Fibroblast of gingiva (primary cell): Measurements from ENCODE around the gene ASTL.
"Not testable (repeated sequence)": the region's sequence is repeated elsewhere in the genome, so short reads cannot be mapped to it uniquely, and the experiment has no call there.

Experiments used
- DNase-seq: peaks from one replicate; pipeline ENCODE4 v3.0.0-alpha.2; 2011; ENCODE audit warnings: low read depth

The ASTL gene

GRCh38 chr2:96098900-96099590 is 39.3 kb downstream of the ASTL start:
- no peak for DNase-seq

- no peak for DNase-seq
Measured at GRCh38 chr2:96097951-96098823, 40.1 kb downstream of the ASTL start.

- DNase-seq: no peak
Measured at GRCh38 chr2:96097441-96097840, 40.9 kb downstream of the ASTL start.

GRCh38 chr2:96095116-96095636 is 43.1 kb downstream of the ASTL start:
- no peak for DNase-seq

- no peak for DNase-seq
Measured at GRCh38 chr2:96093528-96093927, 44.8 kb downstream of the ASTL start.

GRCh38 chr2:96092951-96093350 is 45.4 kb downstream of the ASTL start:
- DNase-seq: no peak

- DNase-seq: no peak
Measured at GRCh38 chr2:96092573-96092877, 45.8 kb downstream of the ASTL start.

GRCh38 chr2:96091711-96092572 is 46.4 kb downstream of the ASTL start:
- no peak for DNase-seq

- no peak for DNase-seq
Measured at GRCh38 chr2:96091141-96091710, 47.1 kb downstream of the ASTL start.

- no peak for DNase-seq
Measured at GRCh38 chr2:96090196-96090926, 47.9 kb downstream of the ASTL start.

- no peak for DNase-seq
Measured at GRCh38 chr2:96089356-96090195, 48.7 kb downstream of the ASTL start.

- DNase-seq: no peak
Measured at GRCh38 chr2:96088340-96089335, 49.7 kb downstream of the ASTL start.

GRCh38 chr2:96087130-96087529 is 51.2 kb downstream of the ASTL start:
- DNase-seq: no peak

- DNase-seq: no peak
Measured at GRCh38 chr2:96085541-96086355, 52.6 kb downstream of the ASTL start.

GRCh38 chr2:96084858-96085518 is 53.3 kb downstream of the ASTL start:
- not testable (repeated sequence) for DNase-seq

- DNase-seq: no peak
Measured at GRCh38 chr2:96083989-96084857, 54.1 kb downstream of the ASTL start.
